Lower lobe of right lung (tissue), 2 donors: ENCODE measurements around the gene ANKRD23. TPM values are rescaled to one million over a fixed set of nuclear protein-coding genes. Genes with fewer than 3 reads are reported as not detected.

ENCODE experiments used
- ATAC-seq, 2 donors: fragments of 200-7000 bp; cut with Tn5 transposase; one replicate each; pipeline ENCODE4 v1.9.1; 2020 to 2022; ENCODE audit warnings: mild to moderate bottlenecking in 2 of 2, moderate library complexity in 2 of 2
- DNase-seq: peaks from one replicate; pipeline ENCODE4 v3.0.0-alpha.2; 2020
- H3K27ac ChIP-seq: fragments of 200-600 bp; one replicate; pipeline ENCODE4 v1.8.0; 2022
- H3K27me3 ChIP-seq: fragments of 200-600 bp; one replicate; pipeline ENCODE4 v1.8.0; 2022; ENCODE audit warnings: low read depth
- H3K36me3 ChIP-seq: fragments of 200-600 bp; one replicate; pipeline ENCODE4 v1.8.0; 2022; ENCODE audit warnings: mild to moderate bottlenecking
- H3K4me1 ChIP-seq: fragments of 200-600 bp; one replicate; pipeline ENCODE4 v1.8.0; 2022
- H3K4me3 ChIP-seq: fragments of 200-600 bp; one replicate; pipeline ENCODE4 v1.8.0; 2022; ENCODE audit warnings: mild to moderate bottlenecking
- H3K9me3 ChIP-seq: fragments of 200-600 bp; one replicate; pipeline ENCODE4 v1.8.0; 2022
- intact Hi-C: fragments of 100-400 bp; cut with DNase I; formaldehyde crosslinking; loops from one replicate; pipeline ENCODE4 v1.11.0; 2022
- total RNA-seq: library from RNA; stranded (reverse); fragmentation: NEBNext Ultra II Directional; extraction: Animal tissue kit (Norgen Biotek cat#: 25700); gene quantifications from one replicate; pipeline ENCODE4 v1.2.1, GENCODE V29; 2021
- TF ChIP-seq, protein P1 (sequence below): fragments of 200-600 bp; IDR thresholded peaks from one replicate; pipeline ENCODE4 v1.8.0; 2022; ENCODE audit warnings: antibody characterized with exemption, mild to moderate bottlenecking
- donor health status: DM: no; HTN: yes; CAD: no; lungs with severe emphysema.

Gene ANKRD23
- total RNA-seq, 1 donor from 2014 or later, result 3.5 TPM

DNA sequence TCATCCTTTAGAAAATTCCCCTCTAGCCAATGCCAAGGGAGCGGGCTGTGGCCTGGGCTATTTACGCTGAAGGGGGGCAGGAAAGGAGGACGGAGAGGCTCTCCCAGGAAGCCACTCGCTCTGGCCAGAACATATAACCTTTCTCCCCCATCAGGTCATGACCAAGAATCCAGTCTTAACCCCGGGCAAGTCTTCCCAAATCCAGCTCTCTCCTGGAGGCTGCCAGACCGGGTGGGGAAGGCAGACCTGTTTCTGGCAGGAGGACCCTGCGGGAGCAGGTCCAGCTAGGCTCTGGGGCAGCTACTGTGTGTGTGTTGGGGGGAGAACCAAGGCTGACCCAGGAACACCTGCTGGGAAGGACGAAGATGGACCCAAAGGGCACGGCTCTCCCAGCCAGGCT is 39.5 kb upstream of the ANKRD23 start:
- H3K27me3 ChIP-seq, result no peaks in the 10 kb centered on the region
- ATAC-seq, result no peak
- TF ChIP-seq, protein P1, sequence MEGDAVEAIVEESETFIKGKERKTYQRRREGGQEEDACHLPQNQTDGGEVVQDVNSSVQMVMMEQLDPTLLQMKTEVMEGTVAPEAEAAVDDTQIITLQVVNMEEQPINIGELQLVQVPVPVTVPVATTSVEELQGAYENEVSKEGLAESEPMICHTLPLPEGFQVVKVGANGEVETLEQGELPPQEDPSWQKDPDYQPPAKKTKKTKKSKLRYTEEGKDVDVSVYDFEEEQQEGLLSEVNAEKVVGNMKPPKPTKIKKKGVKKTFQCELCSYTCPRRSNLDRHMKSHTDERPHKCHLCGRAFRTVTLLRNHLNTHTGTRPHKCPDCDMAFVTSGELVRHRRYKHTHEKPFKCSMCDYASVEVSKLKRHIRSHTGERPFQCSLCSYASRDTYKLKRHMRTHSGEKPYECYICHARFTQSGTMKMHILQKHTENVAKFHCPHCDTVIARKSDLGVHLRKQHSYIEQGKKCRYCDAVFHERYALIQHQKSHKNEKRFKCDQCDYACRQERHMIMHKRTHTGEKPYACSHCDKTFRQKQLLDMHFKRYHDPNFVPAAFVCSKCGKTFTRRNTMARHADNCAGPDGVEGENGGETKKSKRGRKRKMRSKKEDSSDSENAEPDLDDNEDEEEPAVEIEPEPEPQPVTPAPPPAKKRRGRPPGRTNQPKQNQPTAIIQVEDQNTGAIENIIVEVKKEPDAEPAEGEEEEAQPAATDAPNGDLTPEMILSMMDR, result no peak

DNA sequence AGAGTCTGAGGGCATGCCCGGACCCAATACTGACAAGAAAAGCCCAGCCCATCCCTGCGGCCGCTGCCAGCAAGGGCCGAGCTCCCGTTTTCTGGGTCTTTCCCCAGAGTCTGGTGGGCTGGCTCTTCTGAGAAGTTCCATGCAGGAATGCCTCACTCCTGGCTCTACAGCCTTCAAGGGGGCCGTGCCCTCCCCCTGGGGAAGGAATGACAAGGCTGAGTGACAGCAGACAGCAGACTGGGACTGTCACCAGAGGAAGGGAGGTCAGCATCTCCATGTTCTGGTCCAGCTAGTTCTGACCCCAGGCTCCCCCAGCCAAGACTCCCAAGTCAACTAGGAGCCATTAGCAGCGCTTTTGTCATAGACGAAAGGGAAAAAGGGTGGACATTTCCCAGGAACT is 39.1 kb upstream of the ANKRD23 start:
- TF ChIP-seq, protein P1, result no peak
- Histone ChIP-seq H3K9me3 (no peaks in the 10 kb centered on the region), H3K36me3 (no peaks in the 10 kb centered on the region), H3K27me3 (no peaks in the 10 kb centered on the region), H3K4me3 (no peak overlapping the region), H3K27ac (no peak overlapping the region), H3K4me1 (peaks cover 27% of the 10 kb centered on the region)
- intact Hi-C loops, result no loop called here
- no peak for ATAC-seq
- DNase-seq, result no peak

More for the DNA sequence above, 39.5 kb upstream of the ANKRD23 start:
- DNase-seq, result no peak
- Histone ChIP-seq H3K27ac (no peak overlapping the region), H3K9me3 (no peaks in the 10 kb centered on the region), H3K4me1 (peaks cover 31% of the 10 kb centered on the region), H3K36me3 (no peaks in the 10 kb centered on the region), H3K4me3 (no peak overlapping the region)
- intact Hi-C loops, result no loop called here

DNA sequence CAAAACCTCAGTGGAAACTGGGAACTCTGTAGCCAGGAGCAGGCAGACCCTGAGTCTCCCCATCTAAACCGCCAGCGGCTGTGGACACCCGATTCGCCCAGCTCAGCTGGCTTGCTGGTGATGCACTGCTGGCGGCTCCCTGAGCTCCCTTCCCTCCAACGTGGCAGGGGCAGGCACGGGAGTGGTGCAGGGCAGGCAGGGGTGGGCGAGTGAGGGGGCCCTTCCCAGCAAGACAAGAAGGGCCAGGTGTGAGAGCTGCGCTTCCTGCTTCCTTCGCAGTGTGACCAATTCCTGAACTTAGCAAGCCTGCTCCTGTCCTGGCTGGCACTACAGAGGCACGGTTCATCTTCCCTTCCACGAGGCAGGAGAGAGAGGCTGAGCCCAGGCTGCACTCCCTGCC is 38.4 kb upstream of the ANKRD23 start:
- no peaks in the 10 kb centered on the region for H3K9me3 ChIP-seq
- intact Hi-C loops, result no loop called here
- TF ChIP-seq, protein P1, result no peak
- ATAC-seq (no peak), DNase-seq (no peak)
- H3K36me3 ChIP-seq, result no peaks in the 10 kb centered on the region
- H3K27me3 ChIP-seq, result no peaks in the 10 kb centered on the region
- H3K4me3 ChIP-seq, result no peak overlapping the region
- peaks cover 20% of the 10 kb centered on the region for H3K4me1 ChIP-seq
- no peak overlapping the region for H3K27ac ChIP-seq

DNA sequence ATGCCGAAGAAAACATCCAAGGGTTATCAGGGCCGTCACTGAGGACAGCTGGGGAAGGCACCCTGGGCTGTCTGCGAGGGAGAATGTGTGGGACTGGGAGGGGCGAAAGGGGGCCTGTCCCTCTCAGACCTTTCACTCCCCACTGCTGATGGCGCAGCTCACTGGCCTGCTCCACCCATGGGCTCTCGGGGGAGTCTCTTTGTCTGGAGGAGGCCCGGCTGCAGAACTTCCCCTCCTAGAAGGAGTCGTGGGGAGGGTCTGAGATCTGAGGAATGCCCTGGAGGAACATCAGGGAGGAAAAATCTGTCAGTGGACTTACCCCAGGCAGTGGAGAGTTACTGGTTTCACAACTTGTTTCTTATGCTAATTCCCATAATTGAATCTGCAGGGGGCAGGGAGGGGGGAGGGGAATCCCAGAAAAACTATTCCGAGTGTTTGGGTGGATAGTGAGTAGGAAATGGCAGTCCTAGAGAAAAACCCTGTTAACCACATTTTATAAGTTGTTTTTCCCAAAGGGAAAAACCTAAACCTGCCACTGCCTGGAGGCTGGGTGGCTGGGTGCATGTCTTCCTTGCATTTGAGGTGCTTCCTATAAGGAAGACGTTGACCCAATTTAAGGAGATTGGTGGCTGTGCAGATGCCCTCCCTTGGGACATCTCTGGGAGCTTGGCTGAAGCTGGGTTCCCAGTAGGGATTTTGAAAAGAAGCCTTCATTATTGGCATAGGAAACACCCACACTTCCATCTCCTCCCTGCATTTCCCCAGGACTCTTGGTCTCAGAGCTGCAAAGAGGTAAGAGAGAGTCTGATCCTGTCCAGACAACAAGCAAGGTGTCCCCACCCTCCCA is 37.8 kb upstream of the ANKRD23 start:
- no peaks in the 10 kb centered on the region for H3K36me3 ChIP-seq
- H3K4me3 ChIP-seq, result no peak overlapping the region
- no peaks in the 10 kb centered on the region for H3K9me3 ChIP-seq
- no peak for ATAC-seq
- TF ChIP-seq, protein P1, result no peak
- no peaks in the 10 kb centered on the region for H3K27me3 ChIP-seq
- no peak overlapping the region for H3K27ac ChIP-seq
- peaks cover 18% of the 10 kb centered on the region for H3K4me1 ChIP-seq
- intact Hi-C loops, result no loop called here
- no peak for DNase-seq

DNA sequence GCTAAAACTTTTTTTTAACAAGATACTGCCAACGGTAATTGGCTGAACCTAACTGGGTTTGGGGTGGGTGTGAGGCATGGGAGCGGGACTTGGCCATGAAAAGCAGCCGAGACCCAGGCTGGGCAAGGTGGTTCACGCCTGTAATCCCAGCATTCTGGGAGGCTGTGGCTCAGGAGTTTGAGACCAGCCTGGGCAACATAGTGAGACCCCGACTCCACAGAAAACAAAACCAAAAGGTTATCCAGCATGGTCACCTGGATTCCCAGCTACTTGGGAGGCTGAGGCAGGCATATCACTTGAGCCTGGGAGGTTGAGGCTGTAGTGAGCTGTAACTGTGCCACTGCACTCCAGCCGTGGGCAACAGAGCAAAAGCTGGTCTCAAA is 37.1 kb upstream of the ANKRD23 start:
- Histone ChIP-seq H3K36me3 (no peaks in the 10 kb centered on the region), H3K9me3 (no peaks in the 10 kb centered on the region), H3K4me3 (no peak overlapping the region), H3K27ac (no peak overlapping the region), H3K27me3 (no peaks in the 10 kb centered on the region), H3K4me1 (peaks cover 18% of the 10 kb centered on the region)
- ATAC-seq, result no peak
- no peak for DNase-seq
- TF ChIP-seq, protein P1, result no peak
- intact Hi-C loops, result no loop called here
